GM23338 (cell line): ENCODE results near the gene C19orf47. TPM values are rescaled to one million over a fixed set of nuclear protein-coding genes. Genes with fewer than 3 reads are reported as not detected.
"Not testable (repeated sequence)": the region's sequence is repeated elsewhere in the genome, so short reads cannot be mapped to it uniquely, and the experiment has no call there.

Experiments
- ATAC-seq: fragments of 200-7000 bp; cut with Tn5 transposase; 3 replicates; pipeline ENCODE4 v1.9.1; 2020
- DNase-seq: peaks from one replicate; pipeline ENCODE4 v3.0.0-alpha.2; 2015; ENCODE audit warnings: low spot score
- H2AFZ ChIP-seq: fragments of 200-600 bp; sonication (generic); 2 replicates; pipeline ENCODE4 v1.8.0; 2016; ENCODE audit warnings: antibody characterized with exemption, mild to moderate bottlenecking, moderate library complexity
- H3F3A ChIP-seq: fragments of 200-600 bp; sonication (generic); replicated peaks from 2 replicates; pipeline ENCODE4 v1.8.0; 2017; ENCODE audit warnings: antibody characterized with exemption, mixed run types, low read depth
- H3K27ac ChIP-seq: fragments of 200-600 bp; sonication (generic); 2 replicates; pipeline ENCODE4 v1.6.1; 2016; ENCODE audit warnings: low read depth
- H3K27me3 ChIP-seq: fragments of 200-600 bp; sonication (generic); 2 replicates; pipeline ENCODE4 v1.8.0; 2016; ENCODE audit warnings: mild to moderate bottlenecking, mixed run types, moderate library complexity; ENCODE audit not compliant: insufficient read depth
- H3K36me3 ChIP-seq: fragments of 200-600 bp; sonication (generic); 2 replicates; pipeline ENCODE4 v1.8.0; 2016; ENCODE audit warnings: mild to moderate bottlenecking; ENCODE audit not compliant: insufficient read depth
- H3K4me1 ChIP-seq: fragments of 200-600 bp; sonication (generic); 2 replicates; pipeline ENCODE4 v1.8.0; 2016; ENCODE audit warnings: mild to moderate bottlenecking, moderate library complexity; ENCODE audit not compliant: insufficient read depth
- H3K4me2 ChIP-seq: fragments of 200-600 bp; sonication (generic); 2 replicates; pipeline ENCODE4 v1.7.1; 2017; ENCODE audit warnings: mixed run types
- H3K4me3 ChIP-seq: fragments of 200-600 bp; sonication (generic); 2 replicates; pipeline ENCODE4 v1.6.1; 2016; ENCODE audit warnings: mixed run types
- H3K79me2 ChIP-seq: fragments of 200-600 bp; sonication (generic); replicated peaks from 2 replicates; pipeline ENCODE4 v1.8.0; 2017; ENCODE audit warnings: mild to moderate bottlenecking; ENCODE audit not compliant: insufficient read depth
- H3K9me2 ChIP-seq: fragments of 200-600 bp; sonication (generic); 2 replicates; pipeline ENCODE4 v1.8.0; 2017; ENCODE audit not compliant: insufficient read depth
- H4K20me1 ChIP-seq: fragments of 200-600 bp; sonication (generic); replicated peaks from 2 replicates; pipeline ENCODE4 v1.8.0; 2017; ENCODE audit warnings: mild to moderate bottlenecking; ENCODE audit not compliant: insufficient read depth
- H3K27ac Mint-ChIP-seq: 2 replicates; pipeline ENCODE4 v1.8.0; 2020; ENCODE audit warnings: inconsistent platforms, mild to moderate bottlenecking, moderate library complexity, mixed read lengths
- H3K27me3 Mint-ChIP-seq: 3 replicates; pipeline ENCODE4 v1.8.0; 2022; ENCODE audit warnings: low read depth, mild to moderate bottlenecking, moderate library complexity, mixed read lengths, inconsistent platforms; ENCODE audit not compliant: insufficient read depth, poor library complexity
- H3K36me3 Mint-ChIP-seq: 3 replicates; pipeline ENCODE4 v1.8.0; 2021; ENCODE audit warnings: low read depth, mild to moderate bottlenecking, inconsistent platforms, moderate library complexity, mixed read lengths
- H3K4me1 Mint-ChIP-seq: 3 replicates; pipeline ENCODE4 v1.8.0; 2020; ENCODE audit warnings: mild to moderate bottlenecking, inconsistent platforms, mixed read lengths
- H3K4me3 Mint-ChIP-seq: 3 replicates; pipeline ENCODE4 v1.8.0; 2021; ENCODE audit warnings: moderate library complexity, mild to moderate bottlenecking, inconsistent platforms, mixed read lengths
- H3K9me3 Mint-ChIP-seq: 3 replicates; pipeline ENCODE4 v1.8.0; 2020; ENCODE audit warnings: moderate library complexity, mild to moderate bottlenecking, inconsistent platforms, mixed read lengths
- CREB1 ChIP-seq: fragments of 250-450 bp; sonication (Bioruptor Pico); IDR thresholded peaks from 2 replicates; pipeline ENCODE4 v1.5.0; 2020; ENCODE audit warnings: low read depth, mild to moderate bottlenecking, moderate library complexity
- ETS1 ChIP-seq: IDR thresholded peaks from 2 replicates; pipeline ENCODE4 v1.6.1; 2016; ENCODE audit warnings: antibody characterized with exemption
- EZH2phosphoT487 ChIP-seq: fragments of 200-600 bp; sonication (generic); IDR thresholded peaks from one replicate; pipeline ENCODE4 v1.8.1; 2018; ENCODE audit warnings: antibody characterized with exemption; ENCODE audit not compliant: unreplicated experiment
- JUNB ChIP-seq: IDR thresholded peaks from one replicate; pipeline ENCODE4 v1.6.1; 2016; ENCODE audit warnings: antibody characterized with exemption; ENCODE audit not compliant: unreplicated experiment
- NANOG ChIP-seq: IDR thresholded peaks from 2 replicates; pipeline ENCODE4 v1.6.1; 2016; ENCODE audit warnings: antibody characterized with exemption, borderline replicate concordance
- POLR2AphosphoS5 ChIP-seq: IDR thresholded peaks from 2 replicates; pipeline ENCODE4 v1.6.1; 2016; ENCODE audit warnings: antibody characterized with exemption, low read depth
- ZNF114 ChIP-seq: fragments of 250-450 bp; sonication (Bioruptor Pico); IDR thresholded peaks from 2 replicates; pipeline ENCODE4 v1.5.0; 2020; ENCODE audit warnings: mild to moderate bottlenecking, moderate library complexity
- ZNF462 ChIP-seq: fragments of 250-450 bp; sonication (Bioruptor Pico); IDR thresholded peaks from 2 replicates; pipeline ENCODE4 v1.5.0; 2020; ENCODE audit warnings: mild to moderate bottlenecking, moderate library complexity
- polyA plus RNA-seq: library from polyadenylated mRNA; unstranded; fragments of >200 nt; fragmentation: Nextera tagmentation; extraction: Ambion mirVana; gene quantifications from 2 replicates; pipeline ENCODE4 v1.2.1, GENCODE V29; 2016
- total RNA-seq: library from RNA; depleted of rRNA; stranded (reverse); fragments of >200 nt; shearing (Covaris generic); gene quantifications from 2 replicates; pipeline ENCODE4 v1.2.3, GENCODE V29; 2014

The C19orf47 gene
- total and polyA plus RNA-seq, 2 experiments from 2014 or later: 13.1 to 26.6 TPM

GRCh38 chr19:40336601-40336900 is 11.6 kb downstream of the C19orf47 start (continued):
- TF ChIP-seq CREB1 (no peak), NANOG (no peak)

GRCh38 chr19:40335855-40336600 is 12.2 kb downstream of the C19orf47 start:
- H2AFZ ChIP-seq: no peak overlapping the region
- no peaks in the 10 kb centered on the region for H3K27me3 ChIP-seq
- H3K4me2 ChIP-seq: no peak overlapping the region
- no peaks in the 10 kb centered on the region for H3F3A ChIP-seq
- no peaks in the 10 kb centered on the region for H4K20me1 ChIP-seq
- no peak overlapping the region for H3K27ac ChIP-seq
- no peaks in the 10 kb centered on the region for H3K27me3 Mint-ChIP-seq
- no peak overlapping the region for H3K4me3 ChIP-seq
- TF ChIP-seq JUNB: no peak
- H3K27ac Mint-ChIP-seq: no peak overlapping the region
- H3K9me3 Mint-ChIP-seq: no peaks in the 10 kb centered on the region
- DNase-seq (no peak), ATAC-seq (no peak)
- H3K4me3 Mint-ChIP-seq: no peak overlapping the region
- H3K36me3 Mint-ChIP-seq: peaks cover 34% of the 10 kb centered on the region
- no peaks in the 10 kb centered on the region for H3K4me1 ChIP-seq
- H3K79me2 ChIP-seq: no peaks in the 10 kb centered on the region
- H3K4me1 Mint-ChIP-seq: no peaks in the 10 kb centered on the region
- no peaks in the 10 kb centered on the region for H3K9me2 ChIP-seq
- H3K36me3 ChIP-seq: no peaks in the 10 kb centered on the region; the same call in 1 of the 2 replicates

GRCh38 chr19:40335101-40335500 is 13.1 kb downstream of the C19orf47 start:
- Histone ChIP-seq H3K4me2 (no peak overlapping the region), H3K27me3 (no peaks in the 10 kb centered on the region), H3K9me2 (no peaks in the 10 kb centered on the region), H3K4me3 (no peak overlapping the region), H3K36me3 (no peaks in the 10 kb centered on the region; the same call in 1 of the 2 replicates), H2AFZ (no peak overlapping the region), H3K79me2 (no peaks in the 10 kb centered on the region), H3K4me1 (no peaks in the 10 kb centered on the region), H3F3A (0 out of 2 replicates have a peak, but pooled peaks cover 3% of the 10 kb centered on the region), H4K20me1 (no peaks in the 10 kb centered on the region; the same call in 1 of the 2 replicates), H3K27ac (no peak overlapping the region)
- Mint-ChIP-seq H3K27me3 (no peaks in the 10 kb centered on the region), H3K4me1 (no peaks in the 10 kb centered on the region), H3K36me3 (peaks cover 38% of the 10 kb centered on the region), H3K4me3 (no peak overlapping the region), H3K9me3 (no peaks in the 10 kb centered on the region), H3K27ac (no peak overlapping the region)
- DNase-seq (no peak), ATAC-seq (no peak)
- TF ChIP-seq ZNF462 (CRISPR knock-in tag): no peak
- TF ChIP-seq POLR2AphosphoS5: no peak
- TF ChIP-seq ETS1: no peak
- no peak for TF ChIP-seq CREB1
- TF ChIP-seq NANOG: no peak
- no peak for TF ChIP-seq EZH2phosphoT487
- TF ChIP-seq ZNF114 (CRISPR knock-in tag): no peak

- H3K27ac Mint-ChIP-seq, H3K27ac ChIP-seq, H3K4me1 ChIP-seq, H4K20me1 ChIP-seq, H3K36me3 ChIP-seq, H2AFZ ChIP-seq, H3K9me2 ChIP-seq, H3K4me3 Mint-ChIP-seq, DNase-seq, H3K79me2 ChIP-seq, H3K4me2 ChIP-seq, H3K9me3 Mint-ChIP-seq, H3K4me3 ChIP-seq, ATAC-seq, H3K4me1 Mint-ChIP-seq, H3F3A ChIP-seq, H3K27me3 ChIP-seq, H3K27me3 Mint-ChIP-seq: not testable (repeated sequence)
- H3K36me3 Mint-ChIP-seq: peaks cover 40% of the 10 kb centered on the region
These were observed 15.1 kb downstream of the C19orf47 start for GRCh38 chr19:40333083-40333482.
